NCI-H2227 (cell line): Measurements from ENCODE around the gene CDKN2B-AS1.

Experiments used
- DNase-seq: peaks from one replicate; lab custom pipeline; 2025; ENCODE audit not compliant: unreplicated experiment; lab: John Stamatoyannopoulos, UW

Gene CDKN2B-AS1

GRCh38 chr9:22117511-22118384, 123.2 kb downstream of the CDKN2B-AS1 start:
- DNase-seq, result no peak

GRCh38 chr9:22118810-22119521, 124.4 kb downstream of the CDKN2B-AS1 start:
- no peak for DNase-seq

GRCh38 chr9:22119522-22120158, 125.0 kb downstream of the CDKN2B-AS1 start:
- DNase-seq, result peak; percentile 17

DNA sequence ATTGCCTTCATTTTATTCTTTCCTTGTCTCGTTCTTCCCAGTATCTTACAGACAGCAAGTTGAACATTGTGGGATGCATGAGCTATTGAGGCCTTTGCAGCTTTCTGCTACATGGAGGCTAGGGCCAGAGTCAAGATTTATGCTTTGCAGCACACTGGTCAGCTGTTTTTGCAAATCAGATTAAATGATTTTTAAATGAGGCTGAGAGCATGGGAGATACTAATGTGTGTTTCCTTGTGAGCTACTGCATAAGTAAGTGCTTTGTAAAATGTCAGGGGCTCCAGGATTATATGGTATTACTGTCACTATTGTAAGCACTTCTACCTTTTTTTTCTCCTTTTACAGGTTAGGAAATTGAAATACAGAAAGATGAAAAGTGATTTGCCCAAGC, 125.6 kb downstream of the CDKN2B-AS1 start:
- DNase-seq, result no peak

DNA sequence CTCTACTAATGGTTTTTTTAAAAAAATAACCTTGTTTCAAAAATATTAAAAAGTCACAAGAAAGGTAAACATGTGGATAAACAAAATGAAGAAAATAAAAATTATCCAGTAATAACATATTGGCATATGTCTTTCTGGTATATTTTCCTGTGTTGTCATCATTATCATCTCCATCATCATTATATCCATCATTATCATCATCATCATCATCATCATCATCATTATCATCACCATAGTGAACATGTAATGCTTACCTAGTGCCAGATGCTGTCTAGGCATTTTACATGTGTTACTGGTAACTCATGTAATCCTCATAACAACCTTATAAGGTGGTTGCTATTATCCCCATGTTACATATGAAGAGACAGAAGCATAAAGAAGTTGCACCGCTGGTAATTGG, 126.0 kb downstream of the CDKN2B-AS1 start:
- DNase-seq, result no peak

- no peak for DNase-seq
Observed at GRCh38 chr9:22124263-22125011, 129.8 kb downstream of the CDKN2B-AS1 start.

- DNase-seq, result no peak
Observed at GRCh38 chr9:22129133-22129532, 134.5 kb downstream of the CDKN2B-AS1 start.

DNA sequence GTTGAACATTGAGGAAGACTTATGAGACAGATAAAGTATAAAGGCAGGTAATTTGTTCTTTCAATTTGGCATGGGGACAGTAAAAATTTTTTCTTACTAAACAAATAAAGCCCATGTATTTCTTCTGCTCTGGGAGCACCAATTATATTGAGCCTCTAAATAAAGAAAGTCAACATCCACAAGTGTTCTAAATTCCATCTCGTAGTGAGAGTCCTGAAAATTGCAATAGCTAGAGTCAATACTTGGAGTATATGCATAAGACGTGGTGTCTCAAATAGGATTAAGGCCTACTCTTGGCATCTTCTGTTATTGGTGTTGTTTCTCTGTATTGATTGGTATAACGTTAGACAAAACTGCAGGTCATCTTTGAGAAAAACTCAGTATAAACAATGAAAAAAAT, 135.0 kb downstream of the CDKN2B-AS1 start:
- DNase-seq, result no peak

- DNase-seq, result no peak
Observed at GRCh38 chr9:22131817-22132216, 137.2 kb downstream of the CDKN2B-AS1 start.

DNA sequence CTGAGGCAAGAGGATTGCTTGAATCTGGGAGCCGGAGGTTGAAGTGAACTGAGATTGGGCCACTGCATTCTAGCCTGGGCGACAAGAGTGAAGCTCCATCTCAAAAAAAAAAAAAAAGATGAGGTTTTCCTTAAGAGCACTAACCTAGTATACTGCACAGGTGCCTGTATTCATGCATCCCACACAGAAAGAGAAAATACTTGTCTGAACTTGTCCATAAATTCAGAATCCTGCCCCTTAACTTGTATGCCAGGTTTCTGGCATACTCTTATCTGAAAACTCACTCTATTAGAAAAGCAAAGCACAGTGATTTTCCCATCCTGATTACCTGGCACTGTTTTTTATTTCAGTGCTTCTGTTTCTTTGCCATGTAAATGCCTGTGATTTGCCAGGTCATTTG, 139.8 kb downstream of the CDKN2B-AS1 start:
- DNase-seq, result no peak

- DNase-seq, result no peak
Observed at GRCh38 chr9:22136461-22137096, 142.0 kb downstream of the CDKN2B-AS1 start.

- no peak for DNase-seq
Observed at GRCh38 chr9:22138956-22139660, 144.5 kb downstream of the CDKN2B-AS1 start.

DNA sequence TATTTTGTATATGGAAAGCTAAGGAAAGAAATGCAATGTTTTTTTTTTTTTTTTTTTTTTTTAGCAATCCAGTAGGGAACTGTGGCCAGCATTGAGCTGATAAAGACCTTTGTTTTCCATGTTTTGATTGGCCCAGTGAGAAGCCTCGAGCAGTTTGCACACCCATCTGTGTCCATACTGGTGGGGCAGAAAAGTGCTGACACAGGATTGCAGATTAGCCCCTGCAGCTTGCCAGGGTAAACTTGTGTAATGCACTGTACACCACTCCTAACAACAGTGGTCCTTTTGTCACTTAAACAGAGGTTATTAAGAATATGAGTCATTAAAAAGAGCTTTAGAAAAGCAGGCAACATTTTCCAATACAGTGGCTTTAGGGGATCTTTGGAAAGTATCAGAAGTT, 147.3 kb downstream of the CDKN2B-AS1 start:
- DNase-seq, result no peak

GRCh38 chr9:22142671-22143070, 148.1 kb downstream of the CDKN2B-AS1 start:
- DNase-seq, result no peak

DNA sequence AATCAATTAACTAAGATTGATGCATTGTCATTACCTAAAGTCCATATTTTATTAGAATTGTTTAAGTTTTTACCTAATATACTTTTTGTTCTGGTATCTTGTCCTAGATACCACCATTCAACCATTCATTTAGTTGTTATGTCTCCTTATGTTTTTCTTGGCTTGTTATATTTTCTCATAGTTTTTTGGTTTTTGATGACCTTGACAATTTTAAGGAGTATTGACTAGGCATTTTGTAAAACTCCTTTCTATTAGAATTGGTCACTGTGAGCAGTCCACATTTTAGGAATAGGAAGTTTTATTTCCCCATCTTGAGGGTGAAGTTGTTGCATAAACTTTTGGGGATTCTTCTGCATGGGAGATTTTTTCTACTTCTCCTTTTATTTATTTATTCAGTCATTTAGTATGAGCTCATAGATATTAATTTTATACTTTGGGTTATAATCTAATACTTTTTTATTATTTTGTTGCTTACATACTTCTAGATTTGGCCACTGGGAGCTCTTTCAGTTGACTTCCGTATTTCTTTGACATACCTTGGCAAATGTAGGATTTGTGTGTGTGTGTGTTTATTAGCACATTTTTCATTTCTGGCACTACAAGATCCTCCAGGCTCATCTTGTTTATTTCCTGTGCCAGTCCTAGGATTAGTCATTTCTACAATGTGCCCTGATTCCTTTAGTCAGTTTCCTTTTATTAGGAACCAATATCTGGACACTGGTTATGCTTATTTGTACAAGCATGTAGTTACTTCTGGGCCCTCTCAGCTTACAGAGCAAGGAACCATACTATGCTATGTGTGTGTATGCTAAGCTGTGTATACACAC, 149.4 kb downstream of the CDKN2B-AS1 start:
- no peak for DNase-seq

- no peak for DNase-seq
Observed at GRCh38 chr9:22146604-22147003, 152.0 kb downstream of the CDKN2B-AS1 start.

GRCh38 chr9:22147813-22148527, 153.4 kb downstream of the CDKN2B-AS1 start:
- no peak for DNase-seq

GRCh38 chr9:22148528-22148875, 153.9 kb downstream of the CDKN2B-AS1 start:
- no peak for DNase-seq
